ENCODE data around the gene IZUMO1. TPM values are rescaled to one million over a fixed set of nuclear protein-coding genes. Genes with fewer than 3 reads are reported as not detected.

The IZUMO1 gene
- total and polyA plus RNA-seq, 2 of the 8 experiments (the other 6 are each of a cell fraction or from before 2014, with no cell fraction given): 0.33 to 1.8 TPM

GRCh38 chr19:48752496-48753365 lies 6.0 kb upstream of the IZUMO1 start, which contains the start of gene FUT1:
FUT1 (minus strand) TSS chr19:48752641; CDS start chr19:48751281, 1,360 bp downstream.
- POLR2A ChIA-PET (ENCODE audit: partially characterized antibody): interaction anchor here (0.6 to 2.6 kb wide), 7 partner anchors 11 to 205 kb away, joined by 3 to 21 read pairs (median 6); partner anchors contain the start of gene RASIP1
- FAIRE-seq: no peak
- H2AFZ ChIP-seq (ENCODE audit: low read length): no peak within 1 kb of the TSS
- TF ChIP-seq CHD2 (IDR thresholded peaks at IDR 0.05; ENCODE audit: low read length) (peak; percentile 43; the same call in 1 of the 2 replicates), RXRA (IDR thresholded peaks at IDR 0.05; ENCODE audit: insufficient read depth, low read depth, low read length) (no peak), JUND (IDR thresholded peaks at IDR 0.05; ENCODE audit: low read length) (0 out of 2 replicates have a peak, but pooled peaks have one; percentile 30), RFX5 (IDR thresholded peaks at IDR 0.05; ENCODE audit: borderline replicate concordance, low read depth, low read length) (peak; percentile 63; the same call in 1 of the 2 replicates), GABPA (IDR thresholded peaks at IDR 0.05; ENCODE audit: borderline replicate concordance, insufficient read depth, low read length) (0 out of 2 replicates have a peak, but pooled peaks have one; percentile 75), NANOG (IDR thresholded peaks at IDR 0.05; ENCODE audit: insufficient read depth, low read depth, low read length, poor library complexity, severe bottlenecking) (peak; percentile 13), HDAC6 (IDR thresholded peaks at IDR 0.05; ENCODE audit: low read depth, low read length) (no peak), CTBP2 (IDR thresholded peaks at IDR 0.05; ENCODE audit: borderline replicate concordance, insufficient read depth, insufficient read length, low read length) (peak; percentile 90), CHD1 (IDR thresholded peaks at IDR 0.05; ENCODE audit: low read depth, low read length) (no peak), FOSL1 (IDR thresholded peaks at IDR 0.05; ENCODE audit: insufficient read depth, low read depth, low read length) (no peak)

More at GRCh38 chr19:48752496-48753365, 6.0 kb upstream of the IZUMO1 start, which contains the start of gene FUT1:
- Histone ChIP-seq H3K79me2 (ENCODE audit: control insufficient read depth in 1 of 2, insufficient read depth in 2 of 2, low read length in 2 of 2) (peaks cover 3 to 27% of the 10 kb centered on the region in 2 experiments; a peak in 3 of 4 replicates), H3K36me3 (ENCODE audit: control insufficient read depth in 2 of 4, insufficient read depth in 4 of 4, low read length in 3 of 4) (peaks cover 11 to 28% (median 15%) of the 10 kb centered on the region in 4 experiments), H3K4me2 (ENCODE audit: insufficient read depth in 1 of 2, low read depth in 2 of 2, low read length in 2 of 2) (peak within 1 kb of the TSS; percentile 91 to 98), H4K8ac (ENCODE audit: extremely low read depth, insufficient read depth, low read length) (peak within 1 kb of the TSS; percentile 80; the same call in 1 of the 2 replicates), H2BK15ac (ENCODE audit: low read length) (0 out of 2 replicates have a peak within 1 kb of the TSS, but pooled peaks have one; percentile 95), H2BK5ac (ENCODE audit: low read depth, low read length) (peak within 1 kb of the TSS; percentile 83), H2BK20ac (ENCODE audit: low read length) (no peak within 1 kb of the TSS), H3K56ac (replicated peaks; ENCODE audit: insufficient read length, low read depth, low read length) (peak within 1 kb of the TSS; percentile 92), H3K23ac (ENCODE audit: insufficient read length) (no peak within 1 kb of the TSS), H3K27me3 (replicated peaks in 1 of 4; ENCODE audit: control insufficient read depth in 3 of 4, extremely low read depth in 1 of 4, insufficient read depth in 3 of 4, low read length in 3 of 4) (no peaks in the 10 kb centered on the region), H3K79me1 (ENCODE audit: low read depth, low read length) (peaks cover 14% of the 10 kb centered on the region), H2AK5ac (ENCODE audit: low read depth, low read length) (0 out of 2 replicates have a peak within 1 kb of the TSS, but pooled peaks have one; percentile 24), H4K20me1 (replicated peaks in 1 of 2; ENCODE audit: control insufficient read depth in 1 of 2, insufficient read depth in 2 of 2, low read length in 2 of 2) (peaks cover 3 to 6% of the 10 kb centered on the region in 2 experiments), H3K18ac (ENCODE audit: extremely low read depth, low read length) (peak within 1 kb of the TSS; percentile 99), H4K91ac (replicated peaks; ENCODE audit: insufficient read length, low read length) (peak within 1 kb of the TSS; percentile 88), H3K4ac (replicated peaks; ENCODE audit: insufficient read length, low read depth, low read length) (peak within 1 kb of the TSS; percentile 16), H3K27ac (ENCODE audit: low read depth, low read length) (peak within 1 kb of the TSS; percentile 64; the same call in 1 of the 2 replicates), H3K4me3 (ENCODE audit: extremely low read depth in 1 of 4, insufficient read depth in 2 of 4, low read depth in 3 of 4, low read length in 4 of 4) (peak within 1 kb of the TSS; percentile 92 to 97 (median 96)), H3K9me3 (ENCODE audit: insufficient read depth in 2 of 2, low read depth in 1 of 2, low read length in 1 of 2) (no peaks in the 10 kb centered on the region), H2BK12ac (ENCODE audit: low read depth, low read length) (peak within 1 kb of the TSS; percentile 84), H3K23me2 (ENCODE audit: low read depth, low read length) (peaks cover 12% of the 10 kb centered on the region), H2BK120ac (replicated peaks; ENCODE audit: low read depth, low read length) (peak within 1 kb of the TSS; percentile 91), H3K4me1 (replicated peaks in 1 of 4; ENCODE audit: control insufficient read depth in 3 of 4, insufficient read depth in 4 of 4, low read length in 3 of 4) (peaks cover 3 to 25% (median 18%) of the 10 kb centered on the region in 4 experiments), H4K5ac (ENCODE audit: insufficient read length, low read depth, low read length) (peak within 1 kb of the TSS; percentile 81), H3K14ac (ENCODE audit: insufficient read length) (no peak within 1 kb of the TSS), H3K9ac (replicated peaks in 1 of 4; ENCODE audit: extremely low read depth in 1 of 4, low read depth in 3 of 4, low read length in 3 of 4) (peak within 1 kb of the TSS; percentile 61 to 78 (median 72); a peak in 6 of 7 replicates)
- WGBS, 2 experiments (ENCODE audit: extremely low coverage in 1 of 2, insufficient coverage in 1 of 2, insufficient read length in 1 of 2, insufficient replicate concordance in 2 of 2, low coverage in 1 of 2, low lambda C conversion rate in 2 of 2, missing lambda C conversion rate in 1 of 2): 6% methylated on average over 66 of the region's 73 CpGs; no CpG with 5 or more reads in 1 of the 2 experiments
- DNase-seq (ENCODE audit: low read depth in 1 of 2, low spot score in 2 of 2): peak; percentile 61 to 94
- CTCF ChIA-PET (ENCODE audit: partially characterized antibody): interaction anchor here (1.1 to 2.1 kb wide), 4 partner anchors 14 to 218 kb away, joined by 3 to 9 read pairs (median 6); no protein-coding TSS in a partner anchor
